ENCODE results near the gene HAUS5. TPM values are rescaled to one million over a fixed set of nuclear protein-coding genes. Genes with fewer than 3 reads are reported as not detected.

Gene HAUS5
- total and polyA plus RNA-seq, 2 donors (not counting 1 experiment from before 2014, with no cell fraction given), result 32.2 to 42.8 TPM

DNA sequence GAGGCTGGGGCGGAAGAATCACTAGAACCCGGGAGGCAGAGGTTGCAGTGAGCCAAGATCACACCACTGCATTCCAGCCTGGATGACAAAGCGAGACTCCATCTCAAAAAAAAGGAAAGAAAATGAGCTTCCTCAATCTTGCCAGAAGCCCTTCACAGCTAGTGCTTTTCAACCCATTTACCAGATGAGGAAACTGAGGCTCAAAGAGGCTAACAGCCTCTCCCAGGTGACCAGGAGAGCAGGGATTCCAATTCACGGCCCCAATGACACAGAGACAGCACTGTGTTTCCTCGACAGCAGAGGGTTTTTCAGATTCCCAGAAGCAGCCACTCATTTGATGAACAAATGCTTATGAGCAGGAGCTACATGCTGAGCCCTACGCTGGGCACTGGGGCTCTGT is 57.0 kb downstream of the HAUS5 start:
- H3K4me1 Mint-ChIP-seq, result peaks cover 7% of the 10 kb centered on the region
- no peak overlapping the region for H2AFZ ChIP-seq (ENCODE audit: insufficient read depth, low read depth, low read length, poor library complexity, severe bottlenecking)
- peaks cover 26% of the 10 kb centered on the region for H3K27me3 Mint-ChIP-seq
- intact Hi-C loops (cut with micrococcal nuclease), result no loop called here
- H3K9me3 ChIP-seq (ENCODE audit: control extremely low read depth in 1 of 3, control insufficient read depth in 2 of 3, insufficient read depth in 1 of 3, low read length in 2 of 3), result peaks cover 0 to 11% (median 0%) of the 10 kb centered on the region in 3 donors
- no peak overlapping the region for H3K4me2 ChIP-seq (replicated peaks; ENCODE audit: low read depth, low read length, poor library complexity, severe bottlenecking)
- H3K4me3 Mint-ChIP-seq, result no peak overlapping the region
- ChIA-PET POLR2A (no interaction called here), CTCF (no interaction called here)
- H3K9ac ChIP-seq (ENCODE audit: low read length), result no peak overlapping the region
- peaks cover 8 to 9% of the 10 kb centered on the region in 2 donors for H3K4me1 ChIP-seq (ENCODE audit: control insufficient read depth in 2 of 2, insufficient read depth in 2 of 2, low read length in 2 of 2)
- peaks cover 0 to 34% (median 13%) of the 10 kb centered on the region in 4 experiments for H3K27me3 ChIP-seq (replicated peaks in 1 of 4; ENCODE audit: control extremely low read depth in 1 of 4, control insufficient read depth in 3 of 4, insufficient read depth in 4 of 4, low read length in 3 of 4)
- H3K9me3 Mint-ChIP-seq (ENCODE audit: insufficient read depth), result no peaks in the 10 kb centered on the region
- H3K27ac ChIP-seq (ENCODE audit: low read length in 2 of 2), result no peak overlapping the region
- no peak for DNase-seq
- WGBS (ENCODE audit: insufficient coverage), result 95% methylated on average over 6 of the region's 6 CpGs
- H3K4me3 ChIP-seq (ENCODE audit: control extremely low read depth in 1 of 5, extremely low read depth in 1 of 5, insufficient read depth in 1 of 5, low read depth in 2 of 5, low read length in 4 of 5), result no peak overlapping the region
- no peak for TF ChIP-seq EZH2 (IDR thresholded peaks at IDR 0.05; ENCODE audit: borderline replicate concordance, insufficient read depth, low read depth, low read length, poor library complexity, severe bottlenecking)
- TF ChIP-seq, protein P1, sequence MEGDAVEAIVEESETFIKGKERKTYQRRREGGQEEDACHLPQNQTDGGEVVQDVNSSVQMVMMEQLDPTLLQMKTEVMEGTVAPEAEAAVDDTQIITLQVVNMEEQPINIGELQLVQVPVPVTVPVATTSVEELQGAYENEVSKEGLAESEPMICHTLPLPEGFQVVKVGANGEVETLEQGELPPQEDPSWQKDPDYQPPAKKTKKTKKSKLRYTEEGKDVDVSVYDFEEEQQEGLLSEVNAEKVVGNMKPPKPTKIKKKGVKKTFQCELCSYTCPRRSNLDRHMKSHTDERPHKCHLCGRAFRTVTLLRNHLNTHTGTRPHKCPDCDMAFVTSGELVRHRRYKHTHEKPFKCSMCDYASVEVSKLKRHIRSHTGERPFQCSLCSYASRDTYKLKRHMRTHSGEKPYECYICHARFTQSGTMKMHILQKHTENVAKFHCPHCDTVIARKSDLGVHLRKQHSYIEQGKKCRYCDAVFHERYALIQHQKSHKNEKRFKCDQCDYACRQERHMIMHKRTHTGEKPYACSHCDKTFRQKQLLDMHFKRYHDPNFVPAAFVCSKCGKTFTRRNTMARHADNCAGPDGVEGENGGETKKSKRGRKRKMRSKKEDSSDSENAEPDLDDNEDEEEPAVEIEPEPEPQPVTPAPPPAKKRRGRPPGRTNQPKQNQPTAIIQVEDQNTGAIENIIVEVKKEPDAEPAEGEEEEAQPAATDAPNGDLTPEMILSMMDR (IDR thresholded peaks at IDR 0.05), result no peak
- no peaks in the 10 kb centered on the region for H3K79me2 ChIP-seq (ENCODE audit: control insufficient read depth, insufficient read depth, low read length)
- no peak for ATAC-seq (ENCODE audit: low read depth)
- H4K20me1 ChIP-seq (ENCODE audit: control insufficient read depth, insufficient read depth, low read length, poor library complexity, severe bottlenecking), result no peaks in the 10 kb centered on the region
- H3K27ac Mint-ChIP-seq, result no peak overlapping the region
- H3K36me3 ChIP-seq (replicated peaks in 1 of 2; ENCODE audit: control extremely low read depth in 1 of 2, control insufficient read depth in 1 of 2, extremely low read depth in 1 of 2, insufficient read depth in 2 of 2, low read length in 1 of 2), result peaks cover 0 to 9% of the 10 kb centered on the region in 2 experiments

DNA sequence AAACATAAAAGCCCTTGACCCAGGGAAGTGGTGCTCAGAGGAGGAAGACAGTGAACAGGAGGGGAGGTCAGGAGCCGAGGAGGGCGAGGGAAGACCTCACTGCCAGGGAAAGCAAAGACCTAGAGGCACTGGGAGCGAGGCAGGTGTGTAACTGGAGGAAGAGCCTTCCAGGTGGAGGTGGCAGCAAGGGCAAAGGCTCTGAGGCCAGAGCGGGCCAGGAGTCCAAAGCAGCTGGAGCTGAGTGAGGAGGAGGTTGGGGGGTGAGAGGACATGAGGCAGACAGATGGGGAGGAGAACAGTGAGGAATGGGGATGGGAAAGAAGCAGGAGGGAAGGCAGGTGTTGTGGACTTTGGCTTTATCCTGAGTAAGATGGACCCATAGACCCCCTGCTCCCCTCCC is 57.4 kb downstream of the HAUS5 start:
- no peak overlapping the region for H3K9ac ChIP-seq (ENCODE audit: low read length)
- DNase-seq (no peak), ATAC-seq (ENCODE audit: low read depth) (no peak)
- intact Hi-C loops (cut with micrococcal nuclease), result no loop called here
- 66% methylated on average over 4 of the region's 4 CpGs for WGBS (ENCODE audit: insufficient coverage)
- no peaks in the 10 kb centered on the region for H3K79me2 ChIP-seq (ENCODE audit: control insufficient read depth, insufficient read depth, low read length)
- no peaks in the 10 kb centered on the region for H4K20me1 ChIP-seq (ENCODE audit: control insufficient read depth, insufficient read depth, low read length, poor library complexity, severe bottlenecking)
- H2AFZ ChIP-seq (ENCODE audit: insufficient read depth, low read depth, low read length, poor library complexity, severe bottlenecking), result no peak overlapping the region
- Mint-ChIP-seq H3K4me1 (peaks cover 7% of the 10 kb centered on the region), H3K9me3 (ENCODE audit: insufficient read depth) (no peaks in the 10 kb centered on the region), H3K4me3 (no peak overlapping the region), H3K27me3 (peaks cover 26% of the 10 kb centered on the region), H3K27ac (no peak overlapping the region)
- H3K4me1 ChIP-seq (ENCODE audit: control insufficient read depth in 2 of 2, insufficient read depth in 2 of 2, low read length in 2 of 2), result peaks cover 8 to 9% of the 10 kb centered on the region in 2 donors
- H3K4me2 ChIP-seq (replicated peaks; ENCODE audit: low read depth, low read length, poor library complexity, severe bottlenecking), result no peak overlapping the region
- CTCF ChIA-PET, result no interaction called here
- POLR2A ChIA-PET, result no interaction called here
- no peak overlapping the region for H3K27ac ChIP-seq (ENCODE audit: low read length in 2 of 2)
- peaks cover 0 to 34% (median 13%) of the 10 kb centered on the region in 4 experiments for H3K27me3 ChIP-seq (replicated peaks in 1 of 4; ENCODE audit: control extremely low read depth in 1 of 4, control insufficient read depth in 3 of 4, insufficient read depth in 4 of 4, low read length in 3 of 4)
- H3K36me3 ChIP-seq (replicated peaks in 1 of 2; ENCODE audit: control extremely low read depth in 1 of 2, control insufficient read depth in 1 of 2, extremely low read depth in 1 of 2, insufficient read depth in 2 of 2, low read length in 1 of 2), result peaks cover 0 to 8% of the 10 kb centered on the region in 2 experiments
- H3K9me3 ChIP-seq (ENCODE audit: control extremely low read depth in 1 of 3, control insufficient read depth in 2 of 3, insufficient read depth in 1 of 3, low read length in 2 of 3), result peaks cover 0 to 11% (median 0%) of the 10 kb centered on the region in 3 donors
- TF ChIP-seq EZH2 (IDR thresholded peaks at IDR 0.05; ENCODE audit: borderline replicate concordance, insufficient read depth, low read depth, low read length, poor library complexity, severe bottlenecking), result no peak
- TF ChIP-seq, protein P1 (IDR thresholded peaks at IDR 0.05), result no peak
- H3K4me3 ChIP-seq (ENCODE audit: control extremely low read depth in 1 of 5, extremely low read depth in 1 of 5, insufficient read depth in 1 of 5, low read depth in 2 of 5, low read length in 4 of 5), result no peak overlapping the region

Measured in B cell (primary cell).